Ureter (tissue), 1 donor: Measurements from ENCODE around the gene DZIP1. TPM values are rescaled to one million over a fixed set of nuclear protein-coding genes. Genes with fewer than 3 reads are reported as not detected.
"Not testable (repeated sequence)": the region's sequence is repeated elsewhere in the genome, so short reads cannot be mapped to it uniquely, and the experiment has no call there.

Source experiments
- DNase-seq: peaks from one replicate; pipeline ENCODE4 v3.0.0-alpha.2; 2020; ENCODE audit warnings: low spot score
- total RNA-seq: library from RNA; stranded (reverse); gene quantifications from one replicate; pipeline ENCODE4 v1.2.4, GENCODE V29; 2023
- donor health status: DM: yes; HTN: yes; CAD: no.

Gene DZIP1, protein sequence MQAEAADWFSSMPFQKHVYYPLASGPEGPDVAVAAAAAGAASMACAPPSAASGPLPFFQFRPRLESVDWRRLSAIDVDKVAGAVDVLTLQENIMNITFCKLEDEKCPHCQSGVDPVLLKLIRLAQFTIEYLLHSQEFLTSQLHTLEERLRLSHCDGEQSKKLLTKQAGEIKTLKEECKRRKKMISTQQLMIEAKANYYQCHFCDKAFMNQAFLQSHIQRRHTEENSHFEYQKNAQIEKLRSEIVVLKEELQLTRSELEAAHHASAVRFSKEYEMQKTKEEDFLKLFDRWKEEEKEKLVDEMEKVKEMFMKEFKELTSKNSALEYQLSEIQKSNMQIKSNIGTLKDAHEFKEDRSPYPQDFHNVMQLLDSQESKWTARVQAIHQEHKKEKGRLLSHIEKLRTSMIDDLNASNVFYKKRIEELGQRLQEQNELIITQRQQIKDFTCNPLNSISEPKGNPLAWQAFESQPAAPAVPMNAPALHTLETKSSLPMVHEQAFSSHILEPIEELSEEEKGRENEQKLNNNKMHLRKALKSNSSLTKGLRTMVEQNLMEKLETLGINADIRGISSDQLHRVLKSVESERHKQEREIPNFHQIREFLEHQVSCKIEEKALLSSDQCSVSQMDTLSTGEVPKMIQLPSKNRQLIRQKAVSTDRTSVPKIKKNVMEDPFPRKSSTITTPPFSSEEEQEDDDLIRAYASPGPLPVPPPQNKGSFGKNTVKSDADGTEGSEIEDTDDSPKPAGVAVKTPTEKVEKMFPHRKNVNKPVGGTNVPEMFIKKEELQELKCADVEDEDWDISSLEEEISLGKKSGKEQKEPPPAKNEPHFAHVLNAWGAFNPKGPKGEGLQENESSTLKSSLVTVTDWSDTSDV
- 17.2 TPM for total RNA-seq

DNA sequence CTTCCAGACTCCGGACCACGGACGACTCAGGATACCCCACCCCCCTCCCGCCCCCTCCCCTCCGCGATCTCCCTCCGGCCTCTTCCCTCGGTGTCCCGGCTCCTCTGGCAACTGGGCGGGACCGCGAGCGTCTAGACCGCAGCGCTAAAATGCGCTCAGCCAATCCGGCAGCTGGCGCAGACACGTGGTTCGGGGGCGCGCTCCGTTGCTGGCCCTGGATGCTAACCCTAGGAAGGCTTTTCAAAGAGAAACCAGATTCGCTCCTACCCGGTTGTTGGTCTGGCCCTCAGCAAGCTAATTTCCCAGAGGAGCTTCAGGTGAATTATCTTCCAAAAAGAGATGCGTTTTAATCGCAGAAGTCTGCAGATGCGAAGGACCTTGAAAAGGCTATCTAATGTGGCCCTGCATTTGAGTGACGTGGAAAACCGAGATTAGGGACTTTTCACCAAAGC lies at the start of gene DZIP1:
Gene DZIP1 (minus strand): TSS at position 106 of the 452 bp plus-strand sequence. CDS start 2,677 bp downstream, outside the sequence.
- peak; percentile 73 for DNase-seq

DNA sequence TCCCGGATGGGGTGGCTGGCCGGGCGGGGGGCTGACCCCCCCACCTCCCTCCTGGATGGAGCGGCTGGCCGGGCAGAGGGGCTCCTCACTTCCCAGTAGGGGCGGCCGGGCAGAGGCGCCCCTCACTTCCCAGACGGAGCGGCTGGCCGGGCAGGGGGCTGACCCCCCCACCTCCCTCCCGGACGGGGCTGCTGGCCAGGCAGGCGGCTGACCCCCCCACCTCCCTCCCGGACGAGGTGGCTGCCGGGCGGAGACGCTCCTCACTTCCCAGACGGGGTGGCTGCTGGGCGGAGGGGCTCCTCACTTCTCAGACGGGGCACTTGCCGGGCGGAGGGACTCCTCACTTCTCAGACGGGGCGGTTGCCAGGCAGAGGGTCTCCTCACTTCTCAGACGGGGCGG lies 46.5 kb upstream of the DZIP1 start:
- DNase-seq = not testable (repeated sequence)

DNA sequence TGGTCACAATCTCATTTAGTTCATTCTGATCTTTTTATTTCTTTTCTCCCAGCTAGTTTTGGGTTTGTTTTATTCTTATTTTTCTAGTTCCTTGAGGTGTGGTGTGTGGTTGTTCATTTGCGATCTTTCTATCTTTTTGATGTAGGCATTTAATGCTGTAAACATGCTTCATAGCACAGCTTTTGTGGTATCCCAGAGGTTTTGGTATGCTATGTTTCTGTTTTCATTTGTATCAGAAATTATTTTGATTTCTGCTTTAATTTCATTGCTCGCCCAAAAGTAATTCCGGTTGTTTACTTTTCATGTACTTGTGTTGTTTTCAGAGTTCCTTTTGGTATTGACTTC lies 45.0 kb upstream of the DZIP1 start:
- DNase-seq = no peak

DNA sequence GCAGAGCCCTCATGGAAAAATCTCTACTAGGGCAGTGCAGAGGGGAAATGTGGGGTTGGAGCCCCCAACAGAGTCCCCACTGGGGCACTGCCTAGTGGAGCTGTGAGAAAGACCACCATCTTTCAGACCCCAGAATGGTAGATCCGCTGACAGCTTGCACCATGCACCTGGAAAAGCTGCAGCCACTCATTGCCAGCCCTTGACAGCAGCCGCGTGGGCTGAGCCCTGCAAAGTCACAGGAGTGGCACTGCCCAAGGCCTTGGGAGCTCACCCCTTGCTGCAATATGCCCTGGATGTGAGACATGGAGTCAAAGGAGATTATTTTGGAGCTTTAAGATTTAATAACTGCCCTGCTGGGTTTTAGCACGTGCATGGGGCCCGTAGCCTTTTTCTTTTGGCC lies 40.5 kb upstream of the DZIP1 start:
- not testable (repeated sequence) for DNase-seq

DNA sequence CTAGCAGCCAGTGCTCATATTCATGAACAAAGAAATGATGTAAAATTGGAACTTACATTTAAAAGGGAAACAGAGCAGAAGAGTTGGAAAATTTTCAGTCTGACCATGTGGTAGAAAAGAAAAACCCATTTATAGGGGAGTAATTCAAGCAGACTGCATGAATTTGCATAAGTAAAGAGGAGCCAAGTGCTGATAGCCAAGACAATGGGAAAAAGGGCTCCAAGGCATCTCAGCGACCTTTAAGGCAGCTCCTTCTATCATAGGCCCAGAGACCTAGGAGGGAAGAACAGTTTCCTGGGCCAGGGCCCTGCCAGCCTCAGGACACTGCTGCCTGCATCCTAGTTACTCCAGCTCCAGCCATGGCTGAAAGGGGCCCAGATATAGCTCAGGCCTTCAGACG lies 39.9 kb upstream of the DZIP1 start:
- DNase-seq = no peak

DNA sequence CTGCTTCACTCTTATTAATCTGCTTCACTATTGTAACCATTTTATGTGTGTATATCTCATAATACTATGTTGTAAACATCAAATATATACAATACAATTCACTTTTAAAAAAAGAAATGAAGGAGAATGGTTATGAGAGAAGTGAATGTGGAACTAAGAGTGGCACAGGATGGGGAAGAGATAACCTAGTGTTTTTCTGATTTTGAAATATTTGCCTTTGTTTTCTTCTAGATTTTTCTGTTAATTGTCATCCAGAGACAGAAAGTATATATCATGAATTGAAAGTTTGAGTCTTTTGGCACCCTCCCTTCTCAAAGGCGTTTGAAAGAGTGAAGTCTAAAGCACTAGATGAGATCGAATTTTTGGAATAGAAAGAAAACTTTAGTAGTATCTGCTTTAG lies 35.2 kb upstream of the DZIP1 start:
- DNase-seq = no peak

DNA sequence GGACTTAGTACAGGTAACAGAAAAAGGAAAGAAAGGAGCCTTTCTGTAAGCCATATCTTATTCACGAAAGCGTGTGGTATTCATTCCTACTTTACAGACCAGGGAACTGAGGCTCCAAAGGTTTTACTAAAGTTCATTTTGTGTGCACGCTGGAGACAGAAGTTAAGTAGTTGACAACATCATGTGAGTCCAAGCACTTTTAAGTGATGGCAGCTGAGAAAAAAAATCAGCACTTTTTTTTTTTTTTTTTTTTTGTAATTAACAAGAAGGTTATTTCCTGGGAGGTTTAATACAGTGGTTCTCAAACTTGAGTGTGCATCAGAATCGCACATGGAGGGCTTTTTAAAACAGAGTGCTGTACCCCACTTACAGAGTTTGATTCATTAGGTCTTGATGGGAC lies 34.5 kb upstream of the DZIP1 start:
- no peak for DNase-seq

DNA sequence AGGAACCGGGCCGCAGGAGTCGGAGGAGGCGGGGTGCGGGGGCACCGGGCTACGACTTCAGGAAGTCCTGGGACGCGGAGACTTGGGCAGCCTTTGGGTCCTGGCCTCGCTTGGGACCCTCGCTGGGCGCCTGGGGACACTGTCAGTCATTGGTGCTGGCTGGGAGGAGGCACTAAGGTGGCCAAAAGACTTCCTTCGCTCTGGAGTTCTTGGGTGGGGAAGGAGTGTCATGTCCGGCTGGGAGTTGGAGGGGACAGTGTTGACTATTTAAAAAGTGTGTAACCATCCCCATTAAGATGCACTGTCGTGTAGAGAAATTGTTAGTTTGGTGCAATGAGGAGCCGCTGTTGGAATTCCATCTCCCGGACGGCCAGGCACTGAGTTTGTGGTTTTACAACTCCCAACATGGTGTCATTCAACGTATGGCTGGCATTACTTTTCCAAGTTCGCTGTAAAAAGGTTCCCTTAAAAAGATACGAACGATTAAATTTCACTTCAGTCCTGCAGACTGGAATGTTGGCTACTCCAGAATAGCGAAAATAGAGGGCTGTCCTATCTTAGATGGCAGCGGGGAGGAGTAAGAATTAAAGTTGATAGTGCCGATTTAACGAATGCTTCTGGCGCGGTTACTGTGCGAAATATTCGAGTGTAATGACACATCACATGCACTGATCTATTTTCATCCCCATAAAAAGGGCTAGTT lies 33.2 kb upstream of the DZIP1 start:
- DNase-seq = no peak

DNA sequence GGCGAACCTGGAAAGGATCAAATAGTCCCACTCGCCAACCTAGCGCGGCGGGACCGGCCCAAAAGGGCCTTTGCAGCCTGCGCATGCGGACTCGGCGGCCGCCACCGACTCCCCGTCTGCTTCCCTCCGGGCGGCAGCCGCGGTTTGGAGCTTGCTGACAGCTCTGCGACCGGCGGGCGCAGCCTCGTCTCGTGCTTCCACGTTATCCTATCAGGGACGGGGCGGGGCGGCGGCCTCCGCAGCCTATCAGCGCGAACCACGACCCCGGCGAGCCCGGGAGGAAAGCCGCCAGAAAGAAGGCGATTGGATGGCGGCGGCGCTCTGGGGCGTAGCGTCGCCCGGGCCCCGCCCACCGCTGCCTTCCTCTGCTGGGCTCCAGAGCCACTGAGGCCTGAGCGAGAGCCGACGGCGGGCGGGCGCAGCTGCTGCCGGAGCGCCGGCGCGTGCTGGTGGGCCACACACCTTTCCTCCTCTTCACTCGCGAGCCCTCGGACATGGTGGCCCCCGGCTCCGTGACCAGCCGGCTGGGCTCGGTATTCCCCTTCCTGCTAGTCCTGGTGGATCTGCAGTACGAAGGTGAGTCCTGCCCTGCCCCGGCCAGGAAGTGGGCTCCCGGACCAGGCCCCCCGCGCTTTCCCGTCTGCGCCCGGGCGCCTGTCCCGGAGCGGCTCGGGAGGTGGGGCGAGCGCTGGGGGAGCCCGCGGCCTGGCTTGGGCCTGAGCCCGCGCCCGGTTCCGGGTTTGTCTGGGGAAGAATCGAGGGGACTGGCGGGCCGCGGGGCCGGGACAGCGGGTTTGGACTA lies 32.5 kb upstream of the DZIP1 start, which contains the start of gene DNAJC3:
Gene DNAJC3 (plus strand): TSS at position 378 of the 802 bp plus-strand sequence. CDS start 117 bp downstream, at position 495.
- peak; percentile 99 for DNase-seq

DNA sequence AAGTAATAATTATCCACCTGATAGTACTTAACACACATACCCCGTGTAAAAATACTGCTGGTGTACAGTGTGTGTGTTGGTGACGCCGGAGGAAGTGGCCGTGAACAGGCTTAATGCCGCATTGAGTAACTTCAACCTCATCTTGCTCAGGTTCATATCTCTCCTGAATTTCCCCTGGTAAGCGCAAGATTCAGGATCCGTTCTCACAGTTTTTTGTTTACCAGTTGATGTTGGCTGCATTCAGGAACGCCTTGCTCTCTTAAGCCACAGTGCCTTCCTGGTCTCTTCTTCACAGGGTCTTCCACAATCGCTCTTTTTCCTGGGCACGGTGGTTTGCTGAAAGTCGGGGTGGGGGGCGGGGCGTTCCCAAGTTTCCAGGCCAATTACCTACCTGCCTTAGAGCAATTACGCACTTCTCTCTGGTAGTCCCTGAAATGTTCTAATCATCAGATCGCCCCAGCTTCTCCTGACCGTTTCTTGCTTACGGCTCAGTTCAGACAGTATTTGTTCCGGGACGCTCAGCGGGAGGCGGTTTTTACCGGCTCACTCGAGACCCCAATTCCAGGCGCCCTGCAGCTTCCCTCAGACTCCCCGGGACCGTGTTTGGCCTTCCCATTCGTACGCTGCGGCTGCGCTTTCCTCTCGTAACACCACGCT lies 31.7 kb upstream of the DZIP1 start:
- no peak for DNase-seq

DNA sequence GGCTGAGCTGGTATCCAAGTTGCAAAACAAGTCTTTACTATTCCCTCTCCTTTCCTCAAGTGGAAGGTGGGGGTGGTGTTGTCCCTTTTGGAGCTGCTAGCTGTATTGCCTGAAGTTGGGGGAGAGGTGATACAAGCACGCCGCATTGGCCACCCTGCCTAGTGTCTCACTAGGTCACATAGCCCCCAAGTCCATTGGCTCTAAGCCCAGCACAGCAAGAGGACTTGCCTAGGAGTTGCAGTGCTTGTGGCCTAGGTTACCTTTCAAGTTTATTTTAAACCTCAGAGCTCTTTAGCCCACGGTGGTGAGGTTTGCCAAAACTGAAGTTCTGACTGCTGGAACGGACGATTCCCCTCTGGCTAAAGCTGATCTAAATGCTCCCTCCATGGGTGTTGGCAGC lies 27.1 kb upstream of the DZIP1 start:
- no peak for DNase-seq

DNA sequence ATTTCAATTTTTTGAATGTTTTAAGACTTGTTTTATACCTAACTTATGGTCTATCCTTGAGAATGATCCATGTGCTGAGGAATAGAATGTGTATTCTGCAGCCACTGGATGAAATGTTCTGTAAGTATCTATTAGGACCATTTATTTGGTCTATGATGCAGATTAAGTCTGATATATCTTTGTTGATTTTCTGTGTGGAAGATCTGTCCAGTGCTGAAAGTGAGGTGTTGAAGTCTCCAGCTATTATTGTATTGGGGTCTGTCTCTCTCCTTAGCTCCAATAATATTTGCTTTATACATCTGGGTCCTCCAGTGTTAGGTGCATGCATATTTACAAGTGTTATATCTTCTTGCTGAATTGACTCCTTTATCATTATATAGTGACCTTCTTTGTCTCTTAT lies 22.7 kb upstream of the DZIP1 start:
- not testable (repeated sequence) for DNase-seq

DNA sequence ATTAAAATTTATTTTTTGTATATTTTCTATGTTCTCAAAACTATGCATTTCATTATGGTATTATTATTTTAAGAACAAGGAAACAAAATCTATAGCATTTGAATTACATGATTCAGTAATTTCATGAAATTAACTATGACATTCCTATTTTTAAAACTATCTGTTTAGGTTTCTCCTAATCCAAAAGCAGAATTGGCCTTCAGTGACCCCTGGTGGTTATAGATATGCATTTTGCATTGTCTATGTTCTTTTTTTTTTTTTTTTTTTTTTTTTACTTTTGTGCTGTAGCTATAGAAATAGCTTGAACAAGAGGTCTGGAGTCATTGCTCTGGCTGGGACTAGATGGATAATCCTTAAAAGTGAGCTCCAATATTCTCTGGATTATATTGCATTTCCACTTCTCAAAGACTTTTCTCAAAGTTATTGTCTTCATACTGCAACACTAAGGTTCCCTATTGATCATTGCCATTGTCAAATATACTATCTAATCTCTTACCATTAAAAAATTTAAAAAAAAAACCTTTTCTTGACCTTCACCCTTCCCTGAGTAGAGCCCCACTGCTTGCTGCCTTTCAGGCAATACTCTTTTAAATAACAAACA lies 16.6 kb upstream of the DZIP1 start:
- no peak for DNase-seq

DNA sequence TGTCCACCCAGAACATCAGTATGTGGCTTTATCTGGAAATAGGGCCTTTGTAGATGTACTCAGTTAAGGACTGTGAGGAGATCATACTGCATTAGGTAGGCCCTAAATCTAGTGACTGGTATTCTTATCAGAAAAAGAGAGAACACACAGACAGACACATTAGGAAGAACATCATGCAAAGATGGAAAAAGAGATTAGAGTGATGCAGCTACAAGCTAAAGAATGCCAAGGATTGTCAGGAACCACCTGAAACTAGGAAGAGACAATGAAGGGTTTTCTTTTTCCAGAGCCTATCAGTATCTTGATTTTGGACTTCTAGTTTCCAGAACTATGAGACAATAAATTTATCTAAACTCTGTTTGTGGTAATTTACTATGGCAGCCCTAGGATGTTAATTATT lies 15.0 kb upstream of the DZIP1 start:
- no peak for DNase-seq

DNA sequence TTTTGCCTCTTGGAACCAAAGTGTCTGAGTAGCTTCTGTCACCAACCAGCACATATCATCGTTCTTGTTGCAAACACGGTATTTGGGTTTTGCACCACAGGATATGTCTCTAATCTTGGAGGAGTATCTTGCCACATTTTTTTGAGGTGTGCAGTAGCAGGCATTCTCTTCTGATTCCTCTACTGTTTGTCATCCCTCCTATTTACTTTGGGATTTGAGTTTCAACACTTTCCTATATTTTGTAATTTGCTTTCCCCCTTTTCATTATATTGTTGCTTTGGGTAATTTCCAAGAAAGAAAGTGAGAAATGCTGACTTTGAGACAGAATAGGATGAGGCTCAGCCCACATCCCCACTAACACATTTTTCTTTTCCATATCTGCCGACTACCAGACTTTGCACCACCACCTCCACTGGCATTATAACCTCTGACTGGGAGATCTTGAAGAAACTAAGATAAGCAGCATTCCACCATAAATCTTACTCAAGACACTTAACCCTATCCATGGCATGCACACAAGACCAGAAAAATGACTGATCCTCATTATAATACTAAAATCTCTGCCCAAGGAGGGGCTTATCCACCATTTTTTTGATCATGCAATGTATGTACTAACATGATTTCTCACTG lies 12.0 kb upstream of the DZIP1 start:
- no peak for DNase-seq

DNA sequence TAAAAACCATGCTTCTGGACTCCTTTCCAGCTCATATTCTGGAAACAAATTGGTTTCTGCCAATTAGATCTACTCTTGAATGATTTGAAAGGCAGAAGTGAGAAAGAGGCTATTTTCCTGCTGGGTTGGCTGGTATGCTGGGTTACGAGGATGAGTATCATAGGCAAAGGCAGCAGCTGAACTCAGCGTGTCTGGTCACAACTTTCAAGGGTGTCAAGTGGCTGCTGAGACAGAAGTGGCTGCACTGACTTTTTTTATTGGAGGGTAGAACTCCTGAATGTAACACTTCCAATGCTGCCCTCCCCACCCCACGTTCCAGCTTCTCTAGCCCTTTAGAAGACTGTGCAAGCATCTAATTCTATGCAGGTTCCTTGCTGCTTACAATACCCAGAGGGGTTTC lies 8.3 kb upstream of the DZIP1 start:
- no peak for DNase-seq

DNA sequence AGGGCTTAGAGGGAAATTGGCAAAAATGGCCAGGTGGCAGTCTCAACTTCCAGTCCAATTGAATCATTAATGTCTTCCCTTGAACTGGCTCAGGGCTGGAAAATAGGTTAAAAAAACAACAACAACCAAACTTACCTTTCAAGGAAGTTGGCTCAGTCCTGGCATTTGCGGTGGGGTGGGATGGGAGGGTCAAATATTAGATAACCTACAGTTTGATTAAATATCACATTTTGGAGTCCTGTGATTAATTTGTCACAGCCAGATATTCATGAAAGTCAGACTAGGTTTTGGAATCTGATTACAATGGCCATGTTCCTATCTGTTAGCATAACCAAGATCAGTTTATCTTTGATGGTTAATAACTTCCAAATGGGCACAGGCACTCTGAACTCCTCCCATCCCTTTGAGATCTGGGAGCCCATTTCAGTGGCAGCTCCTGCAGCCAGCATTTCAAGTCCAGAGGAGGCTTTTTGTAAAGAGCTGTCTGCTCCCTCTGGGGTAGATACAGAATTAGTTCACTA lies 7.8 kb upstream of the DZIP1 start:
- no peak for DNase-seq

DNA sequence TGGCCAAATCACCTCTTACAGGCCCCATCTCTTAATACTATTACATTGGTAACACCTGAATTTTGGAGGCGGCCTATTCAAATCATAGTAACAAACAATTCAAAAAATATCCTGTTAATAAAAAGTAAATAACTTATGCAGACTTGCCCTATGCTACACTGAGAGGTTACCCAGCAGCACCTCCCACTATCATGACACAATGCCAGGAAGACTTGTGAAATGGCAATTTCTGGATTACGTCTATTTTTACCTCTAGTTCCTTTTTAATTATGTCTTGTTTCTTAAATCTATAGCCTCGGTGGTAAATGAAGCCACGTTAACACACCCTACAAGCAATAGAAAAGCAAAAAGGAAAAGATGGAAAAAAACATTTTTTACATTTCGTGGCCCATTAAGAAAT lies 6.2 kb upstream of the DZIP1 start:
- DNase-seq = no peak

DNA sequence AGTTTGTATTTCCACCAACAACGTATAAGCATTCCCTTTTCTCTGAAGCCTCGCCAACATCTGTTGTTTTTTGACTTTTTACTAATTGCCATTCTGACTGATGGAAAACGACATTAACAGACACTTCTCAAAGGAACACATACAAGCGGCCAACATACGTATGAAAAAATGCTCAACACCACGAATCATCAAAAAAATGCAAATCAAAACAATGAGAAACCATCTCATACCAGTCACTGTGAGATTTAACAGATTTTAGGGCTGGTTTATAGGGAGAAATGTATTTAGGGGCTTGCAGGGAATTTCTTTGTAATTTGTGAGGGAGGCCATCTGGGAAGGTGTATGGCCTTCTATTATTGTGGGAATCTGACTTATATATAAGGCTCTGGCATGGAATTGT lies 2.8 kb upstream of the DZIP1 start:
- no peak for DNase-seq
